OCI-LY7 (cell line): Measurements from ENCODE around the gene SIRPB1.

Source experiments
- EZH2phosphoT487 ChIP-seq: fragments of 200-600 bp; sonication (generic); IDR thresholded peaks from 2 replicates; pipeline ENCODE4 v1.6.1; 2018; ENCODE audit warnings: low read depth, borderline replicate concordance, mild to moderate bottlenecking, mixed run types, antibody characterized with exemption, low read length, moderate library complexity, mixed read lengths
- TF ChIP-seq, protein P1 (sequence below): fragments of 200-600 bp; sonication (generic); conservative IDR thresholded peaks from 2 replicates; pipeline ENCODE4 v1.5.1; 2014; ENCODE audit warnings: mild to moderate bottlenecking, antibody characterized with exemption, low read length, moderate library complexity, mixed read lengths

DNA sequence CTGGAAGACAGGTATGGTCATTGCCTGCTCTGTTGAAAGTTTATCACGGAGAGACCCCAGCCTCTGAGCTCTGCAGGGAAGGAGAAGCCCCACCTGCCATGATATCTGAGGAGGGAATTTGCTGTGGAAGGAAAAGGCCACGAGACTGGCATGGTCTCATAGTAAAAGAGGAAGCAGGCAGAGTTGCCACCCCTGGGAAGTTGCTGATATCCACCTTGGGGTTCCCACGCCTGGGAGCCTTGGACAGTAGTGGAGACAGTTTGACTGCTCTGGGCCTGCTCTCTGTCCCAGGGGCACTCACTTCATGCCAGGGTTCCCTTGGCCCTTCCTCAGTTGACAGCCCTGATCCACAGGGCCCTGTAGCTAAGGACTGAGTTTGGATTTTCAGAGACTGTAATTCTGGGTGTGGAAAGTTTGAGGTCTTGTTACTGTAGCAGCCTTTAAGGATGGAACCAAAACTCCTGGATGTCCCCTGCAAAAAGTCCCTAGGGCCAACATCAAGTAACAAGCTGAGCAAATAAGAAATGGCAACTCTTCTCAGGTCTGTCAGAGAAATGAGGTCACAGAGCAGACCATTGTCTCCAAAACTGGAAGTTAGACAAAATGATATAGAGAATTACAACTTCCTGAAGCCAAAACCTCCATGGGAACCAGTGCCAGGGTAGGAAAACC, 6.9 kb upstream of the SIRPB1 start:
- TF ChIP-seq, protein P1, sequence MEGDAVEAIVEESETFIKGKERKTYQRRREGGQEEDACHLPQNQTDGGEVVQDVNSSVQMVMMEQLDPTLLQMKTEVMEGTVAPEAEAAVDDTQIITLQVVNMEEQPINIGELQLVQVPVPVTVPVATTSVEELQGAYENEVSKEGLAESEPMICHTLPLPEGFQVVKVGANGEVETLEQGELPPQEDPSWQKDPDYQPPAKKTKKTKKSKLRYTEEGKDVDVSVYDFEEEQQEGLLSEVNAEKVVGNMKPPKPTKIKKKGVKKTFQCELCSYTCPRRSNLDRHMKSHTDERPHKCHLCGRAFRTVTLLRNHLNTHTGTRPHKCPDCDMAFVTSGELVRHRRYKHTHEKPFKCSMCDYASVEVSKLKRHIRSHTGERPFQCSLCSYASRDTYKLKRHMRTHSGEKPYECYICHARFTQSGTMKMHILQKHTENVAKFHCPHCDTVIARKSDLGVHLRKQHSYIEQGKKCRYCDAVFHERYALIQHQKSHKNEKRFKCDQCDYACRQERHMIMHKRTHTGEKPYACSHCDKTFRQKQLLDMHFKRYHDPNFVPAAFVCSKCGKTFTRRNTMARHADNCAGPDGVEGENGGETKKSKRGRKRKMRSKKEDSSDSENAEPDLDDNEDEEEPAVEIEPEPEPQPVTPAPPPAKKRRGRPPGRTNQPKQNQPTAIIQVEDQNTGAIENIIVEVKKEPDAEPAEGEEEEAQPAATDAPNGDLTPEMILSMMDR = no peak
- TF ChIP-seq EZH2phosphoT487 = no peak
